Activated naive CD4-positive, alpha-beta T cell (primary cell): ENCODE measurements around the gene ZNF273.

Experiments used
- DNase-seq, 4 experiments: peaks; one replicate each; lab custom pipeline; 2025; lab: John Stamatoyannopoulos, UW

Gene ZNF273

GRCh38 chr7:64876792-64877713 lies 26.0 kb upstream of the ZNF273 start:
- DNase-seq = peak in 2 of 4 experiments; percentile 43 to 50

- DNase-seq = no peak
These were observed 25.1 kb upstream of the ZNF273 start for GRCh38 chr7:64877714-64878610.

GRCh38 chr7:64878684-64879083 lies 24.4 kb upstream of the ZNF273 start:
- DNase-seq = no peak

GRCh38 chr7:64879086-64879730 lies 23.9 kb upstream of the ZNF273 start:
- DNase-seq = no peak

GRCh38 chr7:64879800-64880199 lies 23.3 kb upstream of the ZNF273 start:
- DNase-seq = no peak

- DNase-seq = no peak
These were observed 22.5 kb upstream of the ZNF273 start for GRCh38 chr7:64880322-64881297.

- no peak for DNase-seq
These were observed 21.4 kb upstream of the ZNF273 start for GRCh38 chr7:64881461-64882287.

- DNase-seq = peak in 1 of 4 experiments; percentile 4
These were observed 20.5 kb upstream of the ZNF273 start for GRCh38 chr7:64882341-64883112.

GRCh38 chr7:64883113-64883905 lies 19.8 kb upstream of the ZNF273 start:
- DNase-seq = no peak

- no peak for DNase-seq
These were observed 18.8 kb upstream of the ZNF273 start for GRCh38 chr7:64884085-64884912.

- no peak for DNase-seq
These were observed 18.1 kb upstream of the ZNF273 start for GRCh38 chr7:64884913-64885370.

GRCh38 chr7:64885520-64886240 lies 17.4 kb upstream of the ZNF273 start:
- DNase-seq = no peak

- DNase-seq = no peak
These were observed 16.0 kb upstream of the ZNF273 start for GRCh38 chr7:64886956-64887545.

GRCh38 chr7:64887756-64888508 lies 15.1 kb upstream of the ZNF273 start:
- DNase-seq = peak in 1 of 4 experiments; percentile 22

GRCh38 chr7:64888561-64888900 lies 14.5 kb upstream of the ZNF273 start:
- no peak for DNase-seq
